Left renal cortex interstitium (tissue), 4 donors: Measurements from ENCODE around the gene TRAK1. TPM values are rescaled to one million over a fixed set of nuclear protein-coding genes. Genes with fewer than 3 reads are reported as not detected.

Experiments used
- DNase-seq, 4 donors: peaks; one replicate each; pipeline ENCODE4 v3.0.0-alpha.2; 2013; ENCODE audit warnings: low read depth in 4 of 4, low spot score in 2 of 4, missing footprints in 1 of 4
- polyA plus RNA-seq, 4 donors: library from polyadenylated mRNA; unstranded; fragments of 120-200 nt; gene quantifications; one replicate each; pipeline ENCODE4 v1.2.1, GENCODE V29; 2013; ENCODE audit not compliant: insufficient read length in 4 of 4

The TRAK1 gene
- polyA plus RNA-seq, 4 donors: 43.2 to 52.5 (median 45.7) TPM

DNA sequence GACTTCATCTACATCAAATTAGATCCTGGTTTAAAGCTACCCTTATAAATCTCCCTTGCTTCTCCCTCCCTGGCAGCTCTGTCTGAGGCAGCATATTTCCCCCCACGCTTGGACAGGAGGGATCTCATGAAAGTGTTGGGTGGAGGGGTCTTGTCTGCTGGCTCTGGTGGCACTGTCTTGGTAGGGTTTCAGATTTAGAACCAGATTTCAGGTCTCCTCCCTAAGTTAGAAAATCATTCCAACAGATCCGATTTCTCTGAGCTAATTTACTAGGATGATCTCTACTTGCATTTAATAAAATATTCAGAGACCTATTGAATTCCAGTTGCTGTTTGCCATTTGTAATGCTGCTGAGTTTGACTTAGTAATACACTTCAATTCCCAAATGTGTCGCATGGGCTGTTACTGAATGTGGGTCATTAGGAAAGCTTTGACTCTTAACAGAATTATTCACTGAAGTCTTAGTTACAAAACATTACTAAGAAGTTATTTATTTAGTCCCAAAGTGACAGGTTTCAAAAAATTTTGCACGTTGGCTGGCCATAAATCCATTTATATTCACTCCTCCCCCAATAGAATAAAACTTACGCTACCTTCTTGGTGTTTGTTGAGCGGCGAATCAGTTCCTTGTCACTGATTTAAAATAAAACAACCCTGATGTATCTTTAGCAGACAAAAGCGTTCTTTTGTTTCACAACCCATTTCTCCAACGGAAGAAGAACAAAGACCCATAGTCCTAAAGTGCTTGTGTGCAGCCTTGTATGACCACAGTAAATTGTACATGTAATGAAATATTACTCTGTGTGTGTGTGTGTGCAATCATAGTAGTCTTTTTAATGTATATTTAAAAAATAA lies 84.5 kb downstream of the TRAK1 start:
- DNase-seq: no peak

DNA sequence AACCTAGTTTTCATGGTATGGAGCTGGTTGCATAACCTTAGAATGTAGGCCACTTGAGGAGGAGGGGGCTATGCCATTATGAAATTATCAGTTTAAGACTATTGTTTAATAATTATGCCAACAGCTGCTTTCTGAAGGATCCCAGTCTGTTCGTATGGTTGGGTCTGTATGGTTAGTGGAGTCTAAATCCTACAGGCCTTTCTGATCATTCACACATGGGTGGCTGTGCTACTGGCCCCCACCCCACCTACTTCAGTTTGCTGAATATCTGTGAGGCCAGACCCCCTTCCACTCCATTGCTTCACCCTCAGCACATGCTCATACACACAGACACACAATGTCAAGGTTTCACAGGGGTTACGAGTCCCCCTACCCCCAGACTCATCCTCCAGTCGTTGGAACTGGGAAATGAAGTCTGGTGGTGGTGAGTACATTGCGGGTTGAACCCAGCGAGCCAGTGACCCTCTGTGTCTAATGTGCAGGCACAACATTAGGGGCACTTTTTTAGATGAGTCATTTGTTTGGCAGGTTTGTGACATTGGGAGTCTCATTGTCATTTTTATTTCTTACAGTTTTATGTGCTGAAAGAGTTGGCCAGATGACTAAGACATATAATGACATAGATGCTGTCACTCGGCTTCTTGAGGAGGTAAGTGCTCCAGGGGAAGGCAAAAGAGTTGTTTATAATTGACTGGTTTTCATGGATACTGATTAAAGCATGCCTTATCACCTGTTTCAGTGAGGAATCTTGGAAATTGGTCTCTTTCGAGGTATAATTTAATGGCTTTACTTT lies 85.3 kb downstream of the TRAK1 start:
- DNase-seq: no peak

DNA sequence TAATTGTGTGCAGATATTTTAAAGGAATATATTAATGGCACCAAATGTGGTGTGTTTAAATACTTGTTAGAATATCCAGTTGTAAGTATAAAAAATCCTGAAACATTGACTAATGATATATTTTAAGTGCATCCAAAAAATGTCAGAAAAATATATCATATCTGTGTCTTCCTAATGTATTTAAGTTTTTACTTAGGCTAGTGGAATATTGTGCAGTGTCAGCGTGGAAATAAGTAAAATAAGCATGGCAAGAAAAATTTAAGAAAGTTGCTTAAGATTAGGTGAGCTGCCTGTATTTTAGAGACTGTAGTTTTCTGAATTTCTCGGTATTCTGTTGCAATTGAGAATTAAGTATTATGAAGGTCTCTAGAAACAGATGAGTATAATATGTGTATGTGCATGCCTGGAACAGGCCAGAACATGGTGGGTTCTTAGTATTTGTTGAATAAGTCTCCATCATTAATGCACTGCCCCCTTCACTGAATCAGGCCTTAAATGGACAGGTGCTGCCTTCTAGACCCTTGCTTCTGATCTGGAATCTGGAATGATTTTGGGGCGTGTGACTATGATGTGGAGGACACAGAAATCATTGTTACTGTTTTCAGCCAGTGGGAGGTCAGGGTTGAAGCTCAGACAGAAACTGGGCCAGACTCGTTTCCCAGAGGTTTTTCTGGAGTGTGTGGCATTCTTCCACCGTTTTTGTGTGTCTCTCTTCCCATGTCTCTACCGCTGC lies 86.1 kb downstream of the TRAK1 start:
- no peak for DNase-seq

GRCh38 chr3:42177801-42178150 lies 86.6 kb downstream of the TRAK1 start:
- no peak for DNase-seq

- peak in 1 of 4 donors; percentile 50 for DNase-seq
These were observed 88.1 kb downstream of the TRAK1 start for GRCh38 chr3:42179110-42179725.

DNA sequence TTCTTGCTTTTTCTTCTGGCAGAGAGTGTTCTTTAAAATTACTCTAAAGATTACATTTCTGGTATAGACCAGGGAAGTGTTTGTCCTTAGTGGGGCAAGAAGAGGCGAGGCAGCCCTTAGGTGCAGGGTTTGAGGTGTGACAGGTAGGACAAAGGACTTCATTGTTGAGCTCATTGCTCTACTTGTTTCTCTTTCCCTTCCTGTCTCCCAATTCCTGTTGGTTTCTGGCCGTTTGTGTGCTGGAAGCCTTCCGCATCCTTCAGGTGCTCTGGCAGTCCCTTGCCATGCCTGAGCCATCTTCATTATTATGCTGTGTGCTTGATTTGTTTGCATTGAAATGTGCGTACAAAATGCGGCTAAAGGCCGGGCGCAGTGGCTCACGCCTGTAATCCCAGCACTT lies 89.7 kb downstream of the TRAK1 start:
- DNase-seq: no peak

GRCh38 chr3:42182555-42182954 lies 91.4 kb downstream of the TRAK1 start:
- DNase-seq: no peak

DNA sequence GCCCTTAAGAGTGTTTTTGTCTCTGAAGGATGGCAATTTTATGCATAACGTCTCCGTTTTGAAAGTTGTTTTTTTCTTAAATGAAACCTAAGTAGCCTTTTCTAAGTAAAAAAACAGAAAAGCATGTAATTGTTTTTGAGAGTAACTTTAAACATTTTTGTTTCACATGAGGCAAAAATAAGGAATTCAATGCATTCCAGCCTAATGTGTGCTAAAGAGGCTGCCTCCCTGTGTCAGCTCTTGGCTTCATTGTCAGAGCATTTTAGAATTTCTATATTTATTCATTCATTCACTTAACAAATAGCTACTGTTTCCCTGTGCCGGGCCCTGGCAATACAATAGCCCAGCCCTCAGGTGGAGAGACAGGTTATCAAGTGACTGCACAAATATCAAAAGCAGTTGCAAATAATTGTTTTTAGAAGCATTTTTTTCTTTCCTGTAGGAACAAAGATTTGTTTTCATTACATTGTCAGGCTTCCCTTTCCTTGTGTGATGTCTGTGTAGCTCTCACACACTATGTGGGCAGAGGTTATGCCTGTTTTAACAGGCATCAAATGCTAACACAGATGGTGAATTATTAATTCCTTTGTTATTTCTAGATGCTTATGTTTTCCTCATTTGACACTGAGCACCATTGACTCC lies 93.0 kb downstream of the TRAK1 start:
- DNase-seq: no peak

GRCh38 chr3:42184651-42185443 lies 93.7 kb downstream of the TRAK1 start:
- no peak for DNase-seq

DNA sequence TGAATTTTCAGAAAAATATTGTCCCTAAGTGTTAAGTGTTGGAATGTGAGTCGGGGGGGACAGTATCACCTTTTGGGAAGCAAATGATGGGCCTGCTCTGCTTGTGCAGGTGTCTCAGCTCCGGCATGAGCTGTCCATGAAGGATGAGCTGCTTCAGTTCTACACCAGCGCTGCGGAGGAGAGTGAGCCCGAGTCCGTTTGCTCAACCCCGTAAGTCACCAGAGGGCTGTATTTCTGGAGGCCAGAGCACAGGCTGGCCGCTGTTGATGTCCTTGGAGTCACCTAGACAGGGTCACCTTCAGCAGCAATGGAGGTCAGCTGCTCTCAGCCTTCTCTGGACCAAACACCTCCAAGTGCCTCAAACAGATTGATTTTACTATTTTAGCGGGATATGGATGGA lies 96.8 kb downstream of the TRAK1 start:
- no peak for DNase-seq

GRCh38 chr3:42188376-42188775 lies 97.2 kb downstream of the TRAK1 start:
- DNase-seq: no peak

DNA sequence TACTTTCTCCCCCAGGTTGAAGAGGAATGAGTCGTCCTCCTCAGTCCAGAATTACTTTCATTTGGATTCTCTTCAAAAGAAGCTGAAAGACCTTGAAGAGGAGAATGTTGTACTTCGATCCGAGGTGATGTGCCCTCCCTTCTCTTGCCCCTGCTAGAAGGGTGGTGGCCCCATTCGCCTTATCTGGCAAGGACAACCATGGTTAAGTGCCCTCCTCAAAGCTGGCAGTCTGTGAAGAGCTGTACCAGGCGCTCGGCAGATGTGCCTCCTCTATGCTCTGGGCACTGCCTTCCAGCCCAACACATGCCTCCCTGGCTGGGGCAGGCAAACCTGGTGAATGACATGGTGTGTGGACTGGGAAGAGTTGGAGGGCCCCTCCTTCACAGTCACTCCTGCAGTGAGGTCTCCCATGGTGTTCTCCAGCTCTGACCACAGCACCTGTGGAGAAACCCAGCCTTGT lies 97.9 kb downstream of the TRAK1 start:
- no peak for DNase-seq

- DNase-seq: no peak
These were observed 98.6 kb downstream of the TRAK1 start for GRCh38 chr3:42189736-42190135.

DNA sequence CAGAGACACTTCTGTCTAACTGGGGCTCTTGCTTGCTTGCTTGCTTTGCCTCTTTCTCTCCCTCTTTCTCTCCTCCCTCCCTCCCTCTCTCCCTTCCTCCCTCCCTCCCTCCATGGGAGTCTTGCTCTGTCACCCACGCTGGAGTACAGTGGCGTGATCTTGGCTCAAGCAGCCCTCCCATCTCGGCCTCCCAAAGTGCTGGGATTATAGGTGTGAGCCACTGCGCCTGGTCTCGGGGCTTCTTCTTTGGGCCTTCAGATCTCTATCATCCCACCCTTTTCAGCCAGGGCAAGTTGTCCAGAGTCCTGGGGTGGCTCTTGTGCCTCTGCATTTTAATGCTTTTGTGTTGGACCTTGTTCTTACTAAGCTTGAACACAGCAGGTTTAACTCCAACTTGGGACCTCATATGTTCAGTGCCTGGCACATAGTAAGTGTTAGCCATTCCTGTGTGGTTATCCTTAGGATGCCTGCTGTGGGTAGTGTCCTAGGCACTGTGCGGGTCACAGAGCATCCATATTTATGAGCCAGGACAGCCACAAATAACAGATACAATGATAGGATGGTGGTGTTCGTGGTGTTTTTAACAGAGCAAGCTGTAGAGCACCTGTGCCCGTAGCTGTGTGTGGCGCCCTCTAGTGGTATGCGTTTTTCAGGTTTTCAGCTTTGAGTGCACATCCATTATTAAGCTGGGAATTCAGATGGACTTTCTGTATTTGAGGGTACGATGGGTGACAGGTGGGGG lies 99.7 kb downstream of the TRAK1 start:
- DNase-seq: peak in 1 of 4 donors; percentile 54

- no peak for DNase-seq
These were observed 100.2 kb downstream of the TRAK1 start for GRCh38 chr3:42191443-42191747.

DNA sequence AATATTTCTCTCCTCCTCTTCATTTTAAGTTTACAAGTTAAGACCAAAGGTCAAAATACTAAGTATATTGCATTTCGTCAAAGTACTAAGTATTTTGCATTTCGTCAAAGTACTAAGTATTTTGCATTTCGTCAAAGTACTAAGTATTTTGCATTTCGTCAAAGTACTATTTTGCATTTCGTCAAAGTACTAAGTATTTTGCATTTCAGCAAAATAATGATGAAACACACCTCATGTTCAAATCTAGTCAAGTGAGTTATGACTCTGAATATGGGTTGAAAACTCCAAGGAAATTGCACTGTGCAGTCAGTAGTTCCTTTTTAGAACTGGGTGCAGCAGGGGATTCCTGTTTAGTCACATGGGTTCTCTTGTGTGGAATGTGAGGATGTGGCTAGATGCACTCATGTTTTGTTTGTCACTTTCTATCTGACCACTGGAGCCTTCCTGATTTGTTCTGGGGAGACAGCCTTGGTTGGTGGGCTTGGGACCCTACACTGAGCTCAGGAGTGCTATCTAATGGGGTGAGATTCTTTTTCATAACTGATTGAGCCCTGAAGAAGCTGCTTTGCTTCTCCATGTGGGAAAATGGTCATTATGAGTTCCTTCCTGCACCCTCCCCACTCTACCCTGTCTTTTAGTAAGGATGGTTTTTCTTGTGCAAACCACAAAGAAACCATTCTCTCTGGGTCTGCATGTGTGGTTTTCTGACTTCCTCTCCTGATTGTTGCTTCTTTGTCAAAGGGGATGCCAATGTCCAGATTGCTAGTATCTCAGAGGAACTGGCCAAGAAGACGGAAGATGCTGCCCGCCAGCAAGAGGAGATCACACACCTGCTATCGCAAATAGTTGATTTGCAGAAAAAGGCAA lies 101.4 kb downstream of the TRAK1 start:
- no peak for DNase-seq

DNA sequence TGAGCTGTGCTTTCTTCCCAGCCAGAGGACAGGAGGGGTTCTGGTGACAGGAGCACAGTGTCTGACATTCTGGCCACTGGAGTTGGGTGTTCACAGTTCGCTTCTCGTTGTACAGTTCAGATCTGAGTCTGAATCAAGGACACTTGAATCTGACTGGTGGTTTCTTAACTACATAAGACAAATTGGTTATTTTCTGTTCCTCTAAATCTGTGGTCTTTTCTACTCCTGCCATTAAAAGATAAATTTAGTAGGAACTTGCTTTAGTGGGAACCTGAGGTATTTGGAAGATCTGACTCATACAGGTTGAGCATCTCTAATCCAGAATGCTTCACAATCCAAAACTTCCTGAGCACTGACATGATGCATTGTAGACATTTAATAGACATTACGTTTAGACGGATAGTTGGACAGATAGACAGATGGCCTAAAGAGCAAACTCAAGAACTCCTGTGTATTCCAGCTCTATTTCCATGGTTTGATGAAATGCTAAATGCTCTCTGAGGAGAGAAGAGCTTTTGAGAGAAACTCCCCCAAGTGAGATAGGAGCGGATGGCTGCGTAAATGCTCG lies 103.9 kb downstream of the TRAK1 start:
- no peak for DNase-seq

GRCh38 chr3:42195879-42196330 lies 104.7 kb downstream of the TRAK1 start:
- no peak for DNase-seq
